DND-41 (cell line): ENCODE results near the gene SGMS1.
"Not testable (repeated sequence)": the region's sequence is repeated elsewhere in the genome, so short reads cannot be mapped to it uniquely, and the experiment has no call there.

ENCODE experiments used
- ATAC-seq: fragments of 200-7000 bp; cut with Tn5 transposase; 3 replicates; pipeline ENCODE4 v1.9.1; 2021; ENCODE audit warnings: low read depth; ENCODE audit not compliant: insufficient read depth
- DNase-seq: peaks from one replicate; pipeline ENCODE4 v3.0.0-alpha.2; 2020
- H2AFZ ChIP-seq: 2 replicates; pipeline ENCODE4 v1.6.0; 2012; ENCODE audit warnings: low read depth, low read length
- H3K27ac ChIP-seq: 2 replicates; pipeline ENCODE4 v1.5.1; 2012; ENCODE audit warnings: low read length, inconsistent platforms
- H3K27me3 ChIP-seq: fragments of 200-600 bp; sonication (generic); 2 replicates; pipeline ENCODE4 v1.6.0; 2012; ENCODE audit warnings: low read length, mild to moderate bottlenecking, inconsistent platforms; ENCODE audit not compliant: insufficient read depth, poor library complexity
- H3K36me3 ChIP-seq: 2 replicates; pipeline ENCODE4 v1.5.1; 2012; ENCODE audit warnings: low read length, inconsistent platforms; ENCODE audit not compliant: insufficient read depth
- H3K4me1 ChIP-seq: 2 replicates; pipeline ENCODE4 v1.5.1; 2012; ENCODE audit warnings: mild to moderate bottlenecking, low read length; ENCODE audit not compliant: insufficient read depth
- H3K4me2 ChIP-seq: 2 replicates; pipeline ENCODE4 v1.6.0; 2012; ENCODE audit warnings: mild to moderate bottlenecking, moderate library complexity, low read length, inconsistent platforms; ENCODE audit not compliant: insufficient read depth
- H3K4me3 ChIP-seq, 2 experiments: fragments of 200-600 bp in 1 of 2; shearing (Covaris generic) in 1 of 2; 2 replicates each; pipeline ENCODE4 v1.5.1; 2012 to 2016; ENCODE audit warnings: inconsistent platforms in 2 of 2, low read length in 2 of 2, mild to moderate bottlenecking in 2 of 2, low read depth in 1 of 2, moderate library complexity in 1 of 2
- H3K79me2 ChIP-seq: 2 replicates; pipeline ENCODE4 v1.6.0; 2012; ENCODE audit warnings: low read length, inconsistent platforms; ENCODE audit not compliant: insufficient read depth
- H3K9ac ChIP-seq: 2 replicates; pipeline ENCODE4 v1.6.0; 2012; ENCODE audit warnings: low read depth, mild to moderate bottlenecking, inconsistent platforms, low read length, moderate library complexity
- H3K9me3 ChIP-seq: 2 replicates; pipeline ENCODE4 v1.5.1; 2012; ENCODE audit warnings: low read length, moderate library complexity, mild to moderate bottlenecking, inconsistent platforms; ENCODE audit not compliant: insufficient read depth, severe bottlenecking
- H4K20me1 ChIP-seq: 2 replicates; pipeline ENCODE4 v1.6.0; 2012; ENCODE audit warnings: low read length; ENCODE audit not compliant: insufficient read depth
- CTCF ChIP-seq: IDR thresholded peaks from 2 replicates; pipeline ENCODE4 v1.5.1; 2012; ENCODE audit warnings: borderline replicate concordance, low read length, moderate library complexity, mild to moderate bottlenecking; ENCODE audit not compliant: poor library complexity, severe bottlenecking; ENCODE audit errors: extremely low read depth
- EZH2 ChIP-seq: IDR thresholded peaks from 3 replicates; pipeline ENCODE4 v1.6.1; 2012; ENCODE audit warnings: borderline replicate concordance, low read depth, mild to moderate bottlenecking, moderate library complexity, low read length, inconsistent platforms; ENCODE audit not compliant: severe bottlenecking

Gene SGMS1

GRCh38 chr10:50552308-50552707 is 71.4 kb downstream of the SGMS1 start:
- no peaks in the 10 kb centered on the region for H3K79me2 ChIP-seq
- no peak for DNase-seq

GRCh38 chr10:50551894-50552293 is 71.9 kb downstream of the SGMS1 start:
- TF ChIP-seq EZH2, result no peak
- no peak for TF ChIP-seq CTCF
- Histone ChIP-seq H2AFZ (no peak overlapping the region), H3K36me3 (no peaks in the 10 kb centered on the region), H3K4me1 (no peaks in the 10 kb centered on the region), H3K79me2 (no peaks in the 10 kb centered on the region), H3K9ac (no peak overlapping the region), H3K4me3 (no peak overlapping the region), H3K27ac (no peak overlapping the region), H4K20me1 (no peaks in the 10 kb centered on the region), H3K27me3 (peaks cover 2% of the 10 kb centered on the region), H3K4me2 (no peak overlapping the region), H3K9me3 (no peaks in the 10 kb centered on the region)
- ATAC-seq (no peak), DNase-seq (no peak)

More at GRCh38 chr10:50552308-50552707, 71.4 kb downstream of the SGMS1 start:
- no peak for ATAC-seq
- Histone ChIP-seq H3K9ac (no peak overlapping the region), H3K36me3 (no peaks in the 10 kb centered on the region), H3K27ac (no peak overlapping the region), H3K4me3 (no peak overlapping the region), H3K27me3 (peaks cover 2% of the 10 kb centered on the region), H3K9me3 (no peaks in the 10 kb centered on the region), H2AFZ (no peak overlapping the region), H3K4me1 (no peaks in the 10 kb centered on the region), H4K20me1 (no peaks in the 10 kb centered on the region), H3K4me2 (no peak overlapping the region)
- TF ChIP-seq CTCF (no peak), EZH2 (no peak)

- no peaks in the 10 kb centered on the region for H3K79me2 ChIP-seq
- H3K4me3 ChIP-seq, result no peak overlapping the region
- no peaks in the 10 kb centered on the region for H3K36me3 ChIP-seq
- no peaks in the 10 kb centered on the region for H3K4me1 ChIP-seq
- no peak overlapping the region for H3K9ac ChIP-seq
- no peak overlapping the region for H3K4me2 ChIP-seq
- no peaks in the 10 kb centered on the region for H3K9me3 ChIP-seq
- peaks cover 2% of the 10 kb centered on the region for H3K27me3 ChIP-seq
- no peaks in the 10 kb centered on the region for H4K20me1 ChIP-seq
- ATAC-seq, result no peak
- no peak overlapping the region for H3K27ac ChIP-seq
- DNase-seq, result no peak
- TF ChIP-seq EZH2 (no peak), CTCF (no peak)
- H2AFZ ChIP-seq, result no peak overlapping the region
Measured at GRCh38 chr10:50550291-50550839, 73.4 kb downstream of the SGMS1 start.

- H3K27me3 ChIP-seq, H3K4me2 ChIP-seq, H3K4me1 ChIP-seq, H3K36me3 ChIP-seq, DNase-seq, H3K9ac ChIP-seq, H3K9me3 ChIP-seq, H3K27ac ChIP-seq, H3K79me2 ChIP-seq, H4K20me1 ChIP-seq, ATAC-seq, H3K4me3 ChIP-seq, H2AFZ ChIP-seq: not testable (repeated sequence)
Measured at GRCh38 chr10:50549186-50549585, 74.6 kb downstream of the SGMS1 start.

- not testable (repeated sequence) for H3K4me3 ChIP-seq, H2AFZ ChIP-seq, H3K79me2 ChIP-seq, H3K27me3 ChIP-seq, H3K27ac ChIP-seq, DNase-seq, H3K36me3 ChIP-seq, H3K9ac ChIP-seq, H3K9me3 ChIP-seq, H3K4me2 ChIP-seq, H4K20me1 ChIP-seq, H3K4me1 ChIP-seq, ATAC-seq
Measured at GRCh38 chr10:50548481-50548880, 75.3 kb downstream of the SGMS1 start.

GRCh38 chr10:50546287-50546686 is 77.5 kb downstream of the SGMS1 start:
- H3K27ac ChIP-seq, H3K4me1 ChIP-seq, H3K4me2 ChIP-seq, H4K20me1 ChIP-seq, H3K9ac ChIP-seq, H3K36me3 ChIP-seq, H3K4me3 ChIP-seq, DNase-seq, H3K9me3 ChIP-seq, H3K79me2 ChIP-seq, ATAC-seq, H2AFZ ChIP-seq, H3K27me3 ChIP-seq: not testable (repeated sequence)
